ENCODE data around the gene LRBA.

DNA sequence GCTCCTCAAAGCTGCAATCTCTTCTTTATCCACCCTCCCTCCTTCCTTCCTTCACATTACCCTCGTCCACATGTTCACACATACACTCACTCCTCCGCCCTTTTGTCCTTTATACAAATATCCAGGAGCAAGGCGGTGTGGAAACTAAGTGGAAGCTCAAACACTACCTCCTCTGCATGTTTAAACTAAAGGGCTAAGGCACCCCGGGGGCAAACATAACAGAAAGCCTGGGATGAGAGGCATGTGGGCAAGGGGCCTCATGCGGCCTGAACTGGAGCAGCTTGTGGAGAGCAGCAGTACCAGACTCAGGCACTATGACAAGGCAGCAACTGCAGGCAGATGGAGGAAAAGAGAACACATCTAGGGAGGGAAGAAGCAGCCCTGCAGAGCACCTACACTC lies 423.7 kb downstream of the LRBA start:
- TF ChIP-seq, protein P1, sequence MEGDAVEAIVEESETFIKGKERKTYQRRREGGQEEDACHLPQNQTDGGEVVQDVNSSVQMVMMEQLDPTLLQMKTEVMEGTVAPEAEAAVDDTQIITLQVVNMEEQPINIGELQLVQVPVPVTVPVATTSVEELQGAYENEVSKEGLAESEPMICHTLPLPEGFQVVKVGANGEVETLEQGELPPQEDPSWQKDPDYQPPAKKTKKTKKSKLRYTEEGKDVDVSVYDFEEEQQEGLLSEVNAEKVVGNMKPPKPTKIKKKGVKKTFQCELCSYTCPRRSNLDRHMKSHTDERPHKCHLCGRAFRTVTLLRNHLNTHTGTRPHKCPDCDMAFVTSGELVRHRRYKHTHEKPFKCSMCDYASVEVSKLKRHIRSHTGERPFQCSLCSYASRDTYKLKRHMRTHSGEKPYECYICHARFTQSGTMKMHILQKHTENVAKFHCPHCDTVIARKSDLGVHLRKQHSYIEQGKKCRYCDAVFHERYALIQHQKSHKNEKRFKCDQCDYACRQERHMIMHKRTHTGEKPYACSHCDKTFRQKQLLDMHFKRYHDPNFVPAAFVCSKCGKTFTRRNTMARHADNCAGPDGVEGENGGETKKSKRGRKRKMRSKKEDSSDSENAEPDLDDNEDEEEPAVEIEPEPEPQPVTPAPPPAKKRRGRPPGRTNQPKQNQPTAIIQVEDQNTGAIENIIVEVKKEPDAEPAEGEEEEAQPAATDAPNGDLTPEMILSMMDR (IDR thresholded peaks at IDR 0.05; ENCODE audit: low read length): no peak
- TF ChIP-seq EZH2 (IDR thresholded peaks at IDR 0.05; ENCODE audit: borderline replicate concordance, low read length): no peak

All from OCI-LY1 (cell line).